Lung (tissue), 12 donors: Measurements from ENCODE around the gene MYO5A. TPM values are rescaled to one million over a fixed set of nuclear protein-coding genes. Genes with fewer than 3 reads are reported as not detected.
"Not testable (repeated sequence)": the region's sequence is repeated elsewhere in the genome, so short reads cannot be mapped to it uniquely, and the experiment has no call there.

Experiments used
- ATAC-seq: fragments of 200-7000 bp; cut with Tn5 transposase; one replicate; pipeline ENCODE4 v1.9.1; 2020; ENCODE audit warnings: moderate number of reproducible peaks; ENCODE audit not compliant: insufficient read depth, low FRiP score
- DNase-seq, 3 donors: peaks; one replicate each; pipeline ENCODE4 v3.0.0-alpha.2; 2013 to 2017
- H3K27ac ChIP-seq, 2 donors: one replicate each; pipeline ENCODE4 v1.5.1; 2013; ENCODE audit warnings: mild to moderate bottlenecking in 2 of 2, moderate library complexity in 2 of 2, control low read depth in 1 of 2, inconsistent platforms in 1 of 2, low read depth in 1 of 2, low read length in 1 of 2
- H3K27me3 ChIP-seq, 3 donors: one replicate each; pipeline ENCODE4 v1.5.1; 2013; ENCODE audit warnings: low read length in 2 of 3; ENCODE audit not compliant: control insufficient read depth in 3 of 3, insufficient read depth in 3 of 3
- H3K36me3 ChIP-seq, 4 donors: one replicate each; pipeline ENCODE4 v1.5.1; 2013; ENCODE audit warnings: low read length in 4 of 4, mild to moderate bottlenecking in 1 of 4, moderate library complexity in 1 of 4; ENCODE audit not compliant: control insufficient read depth in 4 of 4, insufficient read depth in 4 of 4
- H3K4me1 ChIP-seq, 5 donors: one replicate each; pipeline ENCODE4 v1.5.1; 2013; ENCODE audit warnings: low read length in 5 of 5, mild to moderate bottlenecking in 2 of 5, moderate library complexity in 1 of 5; ENCODE audit not compliant: control insufficient read depth in 5 of 5, insufficient read depth in 5 of 5
- H3K4me3 ChIP-seq: one replicate; pipeline ENCODE4 v1.5.1; 2013; ENCODE audit warnings: mild to moderate bottlenecking, control low read depth, moderate library complexity
- H3K9ac ChIP-seq, 2 donors: one replicate each; pipeline ENCODE4 v1.5.1; 2013; ENCODE audit warnings: low read length in 2 of 2, control low read depth in 1 of 2; ENCODE audit not compliant: insufficient read depth in 1 of 2
- H3K9me3 ChIP-seq, 4 donors: one replicate each; pipeline ENCODE4 v1.5.1; 2013; ENCODE audit warnings: low read length in 3 of 4, mild to moderate bottlenecking in 1 of 4, moderate library complexity in 1 of 4; ENCODE audit not compliant: control insufficient read depth in 4 of 4, insufficient read depth in 3 of 4
- CTCF ChIP-seq: IDR thresholded peaks from 2 replicates; pipeline ENCODE4 v1.5.1; 2012; ENCODE audit warnings: mild to moderate bottlenecking; ENCODE audit errors: control extremely low read depth, extremely low read depth
- WGBS, 2 donors: extraction: QIAGEN DNeasy Blood & Tissue Kit; methylation state at CpG; one replicate each; pipeline ENCODE4 v1.1.7; 2013; 5-methylcytosine and 5-hydroxymethylcytosine counted together
- polyA plus RNA-seq, 2 donors: library from polyadenylated mRNA; stranded (reverse); fragments of 200-250 nt; gene quantifications; one replicate each; pipeline ENCODE4 v1.2.1, GENCODE V29; 2013
- total RNA-seq, 2 donors: library from RNA; depleted of rRNA in 1 of 2; stranded (reverse); fragments of >200 nt in 1 of 2; gene quantifications; one replicate each; pipeline ENCODE4 v1.2.1, GENCODE V29; 2014 to 2021
- donor health status: control.
- donor health status: control.
- donor health status: Bipolar disorder and iron deficiency.
- donor health status: healthy.
- donor health status: DM: yes; HTN: yes; CAD: no.

MYO5A gene
- total and polyA plus RNA-seq, 4 donors, result 4.5 to 30.5 (median 13.3) TPM

GRCh38 chr15:52495125-52495524, 33.6 kb downstream of the MYO5A start:
- H3K27me3 ChIP-seq, result no peaks in the 10 kb centered on the region
- no peak for DNase-seq
- no peak for TF ChIP-seq CTCF
- no peaks in the 10 kb centered on the region for H3K36me3 ChIP-seq
- no peak for ATAC-seq
- H3K9ac ChIP-seq, result no peak overlapping the region
- peaks cover 0 to 5% (median 0%) of the 10 kb centered on the region in 5 donors for H3K4me1 ChIP-seq
- H3K9me3 ChIP-seq, result no peaks in the 10 kb centered on the region
- H3K4me3 ChIP-seq, result no peak overlapping the region
- H3K27ac ChIP-seq, result no peak overlapping the region

- Histone ChIP-seq H3K9ac (no peak overlapping the region), H3K27me3 (no peaks in the 10 kb centered on the region), H3K9me3 (no peaks in the 10 kb centered on the region), H3K36me3 (no peaks in the 10 kb centered on the region), H3K27ac (no peak overlapping the region), H3K4me3 (no peak overlapping the region), H3K4me1 (peaks cover 0 to 5% (median 0%) of the 10 kb centered on the region in 5 donors)
- ATAC-seq (no peak), DNase-seq (no peak)
- TF ChIP-seq CTCF, result no peak
- WGBS, 2 donors, result 90 to 96% methylated on average over 3 of the region's 3 CpGs
Observed at GRCh38 chr15:52493968-52494367, 34.7 kb downstream of the MYO5A start.

GRCh38 chr15:52492132-52492531, 36.5 kb downstream of the MYO5A start:
- ATAC-seq, result no peak
- H3K9ac ChIP-seq, result no peak overlapping the region
- WGBS, 2 donors, result 87 to 92% methylated on average over 4 of the region's 4 CpGs
- no peaks in the 10 kb centered on the region for H3K36me3 ChIP-seq
- TF ChIP-seq CTCF, result no peak
- H3K9me3 ChIP-seq, result no peaks in the 10 kb centered on the region
- no peaks in the 10 kb centered on the region for H3K27me3 ChIP-seq
- H3K27ac ChIP-seq, result no peak overlapping the region
- no peak overlapping the region for H3K4me3 ChIP-seq
- H3K4me1 ChIP-seq, result peaks cover 0 to 5% (median 0%) of the 10 kb centered on the region in 5 donors
- DNase-seq, result no peak

GRCh38 chr15:52491472-52491871, 37.2 kb downstream of the MYO5A start:
- no peaks in the 10 kb centered on the region for H3K36me3 ChIP-seq
- no peak overlapping the region for H3K27ac ChIP-seq
- H3K4me3 ChIP-seq, result no peak overlapping the region
- H3K27me3 ChIP-seq, result no peaks in the 10 kb centered on the region
- no peaks in the 10 kb centered on the region for H3K9me3 ChIP-seq
- DNase-seq (no peak), ATAC-seq (no peak)
- TF ChIP-seq CTCF, result no peak
- H3K4me1 ChIP-seq, result no peaks in the 10 kb centered on the region
- H3K9ac ChIP-seq, result no peak overlapping the region
- WGBS, 2 donors, result 82 to 94% methylated on average over 4 of the region's 4 CpGs

GRCh38 chr15:52489430-52489829, 39.2 kb downstream of the MYO5A start:
- H3K4me1 ChIP-seq, H3K36me3 ChIP-seq, ATAC-seq, H3K9ac ChIP-seq, H3K9me3 ChIP-seq, H3K4me3 ChIP-seq, H3K27me3 ChIP-seq, DNase-seq, H3K27ac ChIP-seq: not testable (repeated sequence)
- 91 to 92% methylated on average over 4 of the region's 4 CpGs for WGBS, 2 donors
